DOHH2 (cell line): ENCODE measurements around the gene MYOZ1.
A peak's percentile ranks its signal among the peaks of the same experiment; 100 is the strongest.

ENCODE experiments used
- EZH2phosphoT487 ChIP-seq: fragments of 200-600 bp; sonication (generic); IDR thresholded peaks from 2 replicates; pipeline ENCODE4 v1.6.1; 2017; ENCODE audit warnings: borderline replicate concordance, mild to moderate bottlenecking, antibody characterized with exemption, low read length, moderate library complexity, mixed read lengths
- TF ChIP-seq, protein P1 (sequence below): fragments of 200-600 bp; sonication (generic); IDR thresholded peaks from one replicate; pipeline ENCODE4 v1.5.1; 2014; ENCODE audit warnings: antibody characterized with exemption, mild to moderate bottlenecking, low read depth, low read length; ENCODE audit not compliant: poor library complexity, severe bottlenecking

DNA sequence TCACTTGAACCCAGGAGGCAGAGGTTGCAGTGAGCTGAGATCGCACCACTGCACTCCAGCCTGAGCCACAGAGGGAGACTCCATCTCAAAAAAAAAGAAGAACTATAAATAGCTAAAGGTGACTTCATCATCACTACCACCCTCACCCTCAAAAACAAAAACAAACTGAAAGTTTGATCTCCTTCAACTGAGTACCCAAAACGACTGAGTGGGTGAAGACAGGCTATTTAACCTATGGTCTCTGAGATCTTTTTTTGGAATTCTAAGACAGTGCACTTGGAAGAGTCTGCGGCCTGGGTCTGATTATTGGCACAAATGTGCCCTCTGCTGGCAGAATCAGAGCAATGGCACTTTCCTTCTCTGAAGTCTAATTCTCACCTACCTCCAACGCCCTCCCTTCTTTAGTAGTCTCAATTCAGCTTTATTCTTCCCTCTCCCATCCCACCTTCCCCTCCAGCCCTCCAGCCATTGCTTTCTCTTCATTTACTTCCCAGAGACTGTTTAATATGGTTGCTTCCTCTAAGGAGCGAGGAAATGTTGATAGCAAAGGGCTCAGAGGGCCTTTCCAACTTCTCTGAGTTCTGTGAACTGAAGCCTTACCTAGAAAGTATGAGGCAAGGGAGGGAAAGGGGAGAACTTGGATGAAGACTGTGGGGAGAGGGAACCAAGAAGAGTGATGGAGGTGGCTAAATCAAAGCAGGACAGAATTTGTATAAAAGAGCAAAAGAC lies 2.9 kb upstream of the MYOZ1 start:
- TF ChIP-seq EZH2phosphoT487, result no peak
- TF ChIP-seq, protein P1, sequence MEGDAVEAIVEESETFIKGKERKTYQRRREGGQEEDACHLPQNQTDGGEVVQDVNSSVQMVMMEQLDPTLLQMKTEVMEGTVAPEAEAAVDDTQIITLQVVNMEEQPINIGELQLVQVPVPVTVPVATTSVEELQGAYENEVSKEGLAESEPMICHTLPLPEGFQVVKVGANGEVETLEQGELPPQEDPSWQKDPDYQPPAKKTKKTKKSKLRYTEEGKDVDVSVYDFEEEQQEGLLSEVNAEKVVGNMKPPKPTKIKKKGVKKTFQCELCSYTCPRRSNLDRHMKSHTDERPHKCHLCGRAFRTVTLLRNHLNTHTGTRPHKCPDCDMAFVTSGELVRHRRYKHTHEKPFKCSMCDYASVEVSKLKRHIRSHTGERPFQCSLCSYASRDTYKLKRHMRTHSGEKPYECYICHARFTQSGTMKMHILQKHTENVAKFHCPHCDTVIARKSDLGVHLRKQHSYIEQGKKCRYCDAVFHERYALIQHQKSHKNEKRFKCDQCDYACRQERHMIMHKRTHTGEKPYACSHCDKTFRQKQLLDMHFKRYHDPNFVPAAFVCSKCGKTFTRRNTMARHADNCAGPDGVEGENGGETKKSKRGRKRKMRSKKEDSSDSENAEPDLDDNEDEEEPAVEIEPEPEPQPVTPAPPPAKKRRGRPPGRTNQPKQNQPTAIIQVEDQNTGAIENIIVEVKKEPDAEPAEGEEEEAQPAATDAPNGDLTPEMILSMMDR, result peak; percentile 88
